Parathyroid adenoma (tissue), 2 donors: ENCODE results near the gene ACSL6.

ENCODE experiments used
- H2AFZ ChIP-seq: fragments of 300-600 bp; sonication (generic); one replicate; pipeline ENCODE4 v1.7.0; 2017; ENCODE audit warnings: antibody characterized with exemption, mild to moderate bottlenecking
- H3K27ac ChIP-seq: fragments of 300-600 bp; sonication (generic); one replicate; pipeline ENCODE4 v1.7.0; 2017
- H3K27me3 ChIP-seq: fragments of 300-600 bp; sonication (generic); one replicate; pipeline ENCODE4 v1.7.0; 2017; ENCODE audit warnings: low read length; ENCODE audit not compliant: control insufficient read depth, insufficient read depth
- H3K36me3 ChIP-seq: fragments of 300-600 bp; sonication (generic); one replicate; pipeline ENCODE4 v1.7.0; 2017; ENCODE audit warnings: low read length; ENCODE audit not compliant: control insufficient read depth, insufficient read depth
- H3K4me1 ChIP-seq: fragments of 300-600 bp; sonication (generic); one replicate; pipeline ENCODE4 v1.7.0; 2017; ENCODE audit warnings: control low read depth
- H3K4me2 ChIP-seq: fragments of 300-600 bp; sonication (generic); one replicate; pipeline ENCODE4 v1.7.0; 2017; ENCODE audit warnings: low read length
- H3K4me3 ChIP-seq: fragments of 300-600 bp; sonication (generic); one replicate; pipeline ENCODE4 v1.7.0; 2017; ENCODE audit warnings: low read depth, low read length
- H3K79me2 ChIP-seq: fragments of 300-600 bp; sonication (generic); one replicate; pipeline ENCODE4 v1.7.0; 2017; ENCODE audit warnings: control low read depth
- H3K9ac ChIP-seq: fragments of 300-600 bp; sonication (generic); one replicate; pipeline ENCODE4 v1.7.0; 2017; ENCODE audit warnings: mild to moderate bottlenecking
- H3K9me3 ChIP-seq: fragments of 300-600 bp; sonication (generic); one replicate; pipeline ENCODE4 v1.7.0; 2017; ENCODE audit warnings: low read length; ENCODE audit not compliant: control insufficient read depth
- TF ChIP-seq, protein P1 (sequence below): fragments of 300-600 bp; sonication (generic); IDR thresholded peaks from one replicate; pipeline ENCODE4 v1.7.0; 2017; ENCODE audit warnings: antibody characterized with exemption, mild to moderate bottlenecking
- donor health status: primary hyperparathyroidism.

ACSL6 gene

DNA sequence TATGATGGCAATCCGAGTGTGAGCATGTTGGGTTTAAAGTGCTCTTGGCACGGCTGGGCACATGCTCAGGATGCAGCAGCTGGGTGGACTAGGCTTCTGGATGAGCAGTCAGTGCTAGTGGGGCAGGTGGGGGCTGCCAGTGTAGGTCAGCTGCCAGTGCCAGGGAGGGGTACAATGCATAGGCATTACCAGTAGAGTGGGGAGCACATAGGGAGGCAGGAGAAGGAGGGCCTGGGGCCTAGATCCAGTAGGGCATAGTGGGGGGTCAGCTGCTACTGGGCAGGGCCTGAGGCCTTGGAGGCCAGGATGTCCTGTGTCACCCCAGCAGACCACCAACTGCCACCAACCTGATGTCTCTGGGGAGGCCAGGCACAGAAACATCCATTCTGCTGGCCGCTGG lies 24.2 kb downstream of the ACSL6 start:
- Histone ChIP-seq H3K9me3 (no peaks in the 10 kb centered on the region), H3K4me3 (no peak overlapping the region), H3K36me3 (no peaks in the 10 kb centered on the region), H3K27me3 (no peaks in the 10 kb centered on the region), H2AFZ (no peak overlapping the region), H3K9ac (no peak overlapping the region), H3K4me1 (no peaks in the 10 kb centered on the region), H3K79me2 (no peaks in the 10 kb centered on the region), H3K27ac (no peak overlapping the region), H3K4me2 (no peak overlapping the region)
- TF ChIP-seq, protein P1, sequence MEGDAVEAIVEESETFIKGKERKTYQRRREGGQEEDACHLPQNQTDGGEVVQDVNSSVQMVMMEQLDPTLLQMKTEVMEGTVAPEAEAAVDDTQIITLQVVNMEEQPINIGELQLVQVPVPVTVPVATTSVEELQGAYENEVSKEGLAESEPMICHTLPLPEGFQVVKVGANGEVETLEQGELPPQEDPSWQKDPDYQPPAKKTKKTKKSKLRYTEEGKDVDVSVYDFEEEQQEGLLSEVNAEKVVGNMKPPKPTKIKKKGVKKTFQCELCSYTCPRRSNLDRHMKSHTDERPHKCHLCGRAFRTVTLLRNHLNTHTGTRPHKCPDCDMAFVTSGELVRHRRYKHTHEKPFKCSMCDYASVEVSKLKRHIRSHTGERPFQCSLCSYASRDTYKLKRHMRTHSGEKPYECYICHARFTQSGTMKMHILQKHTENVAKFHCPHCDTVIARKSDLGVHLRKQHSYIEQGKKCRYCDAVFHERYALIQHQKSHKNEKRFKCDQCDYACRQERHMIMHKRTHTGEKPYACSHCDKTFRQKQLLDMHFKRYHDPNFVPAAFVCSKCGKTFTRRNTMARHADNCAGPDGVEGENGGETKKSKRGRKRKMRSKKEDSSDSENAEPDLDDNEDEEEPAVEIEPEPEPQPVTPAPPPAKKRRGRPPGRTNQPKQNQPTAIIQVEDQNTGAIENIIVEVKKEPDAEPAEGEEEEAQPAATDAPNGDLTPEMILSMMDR, result no peak

DNA sequence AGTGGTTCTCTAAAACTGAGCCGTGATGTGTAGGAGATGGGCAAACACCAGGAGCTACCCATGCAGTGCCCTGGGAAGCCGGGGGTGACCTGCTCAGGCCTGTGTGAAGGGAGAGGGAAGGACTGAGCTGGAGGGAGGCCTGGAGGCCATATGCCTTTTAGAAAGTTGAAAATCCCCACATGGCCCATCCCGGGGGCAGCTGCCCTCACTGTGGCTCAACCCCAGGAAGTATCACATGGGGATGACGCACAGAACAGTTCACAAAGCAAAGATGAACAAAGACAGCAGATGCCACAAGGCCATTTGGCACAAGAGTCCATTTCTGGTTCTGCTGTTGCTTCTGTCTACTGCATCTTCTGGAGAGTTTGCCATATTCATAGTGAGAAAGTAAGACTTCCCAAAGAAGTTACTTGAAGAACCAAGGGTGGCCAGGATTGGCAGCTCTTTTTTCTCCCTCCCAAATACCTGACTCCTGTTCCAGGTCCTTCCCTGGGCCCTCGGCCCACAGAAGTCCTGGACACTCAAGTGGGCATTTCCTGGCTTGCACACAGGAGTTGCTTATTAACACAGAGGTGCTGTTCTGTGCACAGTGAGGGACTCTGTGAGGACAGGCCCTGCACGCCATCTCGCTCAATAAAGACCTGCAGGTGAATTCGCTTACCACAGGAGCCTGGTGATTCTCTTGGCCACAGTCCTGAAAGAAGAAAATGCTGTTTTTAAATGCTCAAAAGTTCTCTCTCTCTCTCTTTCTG lies 25.1 kb downstream of the ACSL6 start:
- H3K36me3 ChIP-seq, result no peaks in the 10 kb centered on the region
- TF ChIP-seq, protein P1, result no peak
- no peaks in the 10 kb centered on the region for H3K9me3 ChIP-seq
- no peaks in the 10 kb centered on the region for H3K79me2 ChIP-seq
- H3K9ac ChIP-seq, result no peak overlapping the region
- no peak overlapping the region for H3K4me2 ChIP-seq
- no peaks in the 10 kb centered on the region for H3K4me1 ChIP-seq
- no peak overlapping the region for H3K27ac ChIP-seq
- H2AFZ ChIP-seq, result no peak overlapping the region
- H3K4me3 ChIP-seq, result no peak overlapping the region
- H3K27me3 ChIP-seq, result no peaks in the 10 kb centered on the region

DNA sequence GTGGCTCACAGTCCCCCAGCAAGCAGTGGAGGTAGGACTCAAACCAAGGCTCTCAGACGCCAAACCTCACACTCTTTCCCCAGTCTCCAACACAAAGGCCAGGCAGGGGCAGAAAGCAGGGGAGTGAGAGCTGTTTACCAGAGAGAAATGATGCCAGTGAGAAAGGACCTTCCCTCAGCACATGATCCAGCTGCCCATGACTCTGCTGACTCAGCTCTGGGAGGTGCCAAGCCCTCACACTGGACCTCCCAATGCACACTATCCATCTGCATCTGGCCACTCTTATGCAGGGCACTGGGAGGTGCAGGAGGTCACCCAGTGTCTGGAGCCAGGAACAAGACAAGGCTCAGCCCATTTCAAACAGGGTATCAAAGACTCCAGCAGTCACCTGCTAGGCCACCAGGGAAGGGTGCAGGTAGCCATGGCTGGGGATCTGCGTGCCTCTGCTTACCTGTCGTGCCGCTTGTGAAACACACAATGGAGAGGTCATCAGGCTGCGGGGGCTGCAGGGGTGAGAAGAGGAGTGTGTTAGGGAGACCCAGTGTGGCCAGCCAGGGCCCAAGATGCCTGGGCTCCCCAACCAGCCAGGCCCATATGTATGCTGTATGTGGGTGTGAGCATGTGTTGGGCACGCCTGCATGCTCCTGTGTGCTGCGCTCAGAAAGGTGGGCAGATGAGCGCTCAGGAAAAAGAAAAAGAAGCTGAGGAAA lies 26.3 kb downstream of the ACSL6 start:
- Histone ChIP-seq H3K9me3 (no peaks in the 10 kb centered on the region), H3K27ac (no peak overlapping the region), H3K9ac (no peak overlapping the region), H3K4me3 (no peak overlapping the region), H3K27me3 (no peaks in the 10 kb centered on the region), H2AFZ (no peak overlapping the region), H3K79me2 (no peaks in the 10 kb centered on the region), H3K4me1 (no peaks in the 10 kb centered on the region), H3K36me3 (no peaks in the 10 kb centered on the region), H3K4me2 (no peak overlapping the region)
- TF ChIP-seq, protein P1, result no peak

DNA sequence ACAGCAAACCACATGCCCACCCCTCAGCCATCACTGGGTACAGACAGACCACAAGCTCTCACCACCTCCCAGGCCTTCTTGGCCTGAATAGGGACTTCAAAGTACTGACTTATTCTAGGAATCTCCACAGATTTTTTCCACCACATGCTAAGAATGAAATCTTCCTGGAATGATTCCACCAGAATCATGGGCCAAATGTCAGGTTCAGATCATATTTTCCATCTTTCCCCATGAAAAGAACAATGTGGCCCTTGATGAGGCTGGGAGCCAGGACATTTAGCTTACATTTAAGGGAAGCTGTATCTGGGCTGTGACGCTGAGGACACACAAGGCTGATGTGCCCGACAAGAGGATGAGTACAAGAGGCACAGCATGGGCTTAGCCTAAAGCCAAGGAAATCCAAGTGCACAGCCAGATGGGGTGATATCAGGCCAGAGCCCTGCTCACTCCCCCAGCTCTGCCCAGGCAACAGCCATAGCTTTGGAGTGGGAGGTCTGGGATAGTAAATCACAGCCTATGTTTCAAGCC lies 28.1 kb downstream of the ACSL6 start:
- Histone ChIP-seq H3K4me1 (no peaks in the 10 kb centered on the region), H3K4me3 (no peak overlapping the region), H3K27me3 (no peaks in the 10 kb centered on the region), H3K36me3 (no peaks in the 10 kb centered on the region), H3K4me2 (no peak overlapping the region), H3K27ac (no peak overlapping the region), H2AFZ (no peak overlapping the region), H3K79me2 (no peaks in the 10 kb centered on the region), H3K9me3 (no peaks in the 10 kb centered on the region), H3K9ac (no peak overlapping the region)
- TF ChIP-seq, protein P1, result no peak
